ENCODE results near the gene CEP43. TPM values are rescaled to one million over a fixed set of nuclear protein-coding genes. Genes with fewer than 3 reads are reported as not detected.
A peak's percentile ranks its signal among the peaks of the same experiment; 100 is the strongest.

Gene CEP43
- total RNA-seq, 1 donor from 2014 or later: 9.1 TPM

- no peak overlapping the region for H3K27ac ChIP-seq
- H3K27me3 ChIP-seq: no peaks in the 10 kb centered on the region
- intact Hi-C loops (cut with DNase I): no loop called here
- no peaks in the 10 kb centered on the region for H3K36me3 ChIP-seq
- H3K9me3 ChIP-seq: no peaks in the 10 kb centered on the region
- no peak for DNase-seq (ENCODE audit: extremely low spot score in 2 of 2)
- no peak for TF ChIP-seq CTCF (IDR thresholded peaks at IDR 0.05)
- no peak for TF ChIP-seq POLR2AphosphoS5 (IDR thresholded peaks at IDR 0.05; ENCODE audit: insufficient read depth in 1 of 2, low read depth in 1 of 2)
- no peak for TF ChIP-seq POLR2A (IDR thresholded peaks at IDR 0.05)
- no peak overlapping the region for H3K4me3 ChIP-seq
- no peaks in the 10 kb centered on the region for H3K4me1 ChIP-seq
Observed at GRCh38 chr6:166969390-166970002, 29.7 kb upstream of the CEP43 start.

- Histone ChIP-seq H3K27ac (no peak overlapping the region), H3K4me1 (no peaks in the 10 kb centered on the region), H3K9me3 (no peaks in the 10 kb centered on the region), H3K27me3 (no peaks in the 10 kb centered on the region), H3K36me3 (no peaks in the 10 kb centered on the region), H3K4me3 (no peak overlapping the region)
- no peak for DNase-seq (ENCODE audit: extremely low spot score in 2 of 2)
- intact Hi-C loops (cut with DNase I): no loop called here
- TF ChIP-seq CTCF (IDR thresholded peaks at IDR 0.05) (no peak), POLR2AphosphoS5 (IDR thresholded peaks at IDR 0.05; ENCODE audit: insufficient read depth in 1 of 2, low read depth in 1 of 2) (no peak), POLR2A (IDR thresholded peaks at IDR 0.05) (no peak)
Observed at GRCh38 chr6:166970091-166970490, 29.1 kb upstream of the CEP43 start.

GRCh38 chr6:166970776-166971175 lies 28.4 kb upstream of the CEP43 start:
- intact Hi-C loops (cut with DNase I): no loop called here
- Histone ChIP-seq H3K27me3 (no peaks in the 10 kb centered on the region), H3K9me3 (no peaks in the 10 kb centered on the region), H3K27ac (no peak overlapping the region), H3K36me3 (no peaks in the 10 kb centered on the region), H3K4me3 (no peak overlapping the region), H3K4me1 (no peaks in the 10 kb centered on the region)
- TF ChIP-seq POLR2A (IDR thresholded peaks at IDR 0.05): no peak
- TF ChIP-seq POLR2AphosphoS5 (IDR thresholded peaks at IDR 0.05; ENCODE audit: insufficient read depth in 1 of 2, low read depth in 1 of 2): no peak
- TF ChIP-seq CTCF (IDR thresholded peaks at IDR 0.05): no peak
- no peak for DNase-seq (ENCODE audit: extremely low spot score in 2 of 2)

- DNase-seq (ENCODE audit: extremely low spot score in 2 of 2): no peak
- TF ChIP-seq POLR2AphosphoS5 (IDR thresholded peaks at IDR 0.05; ENCODE audit: insufficient read depth in 1 of 2, low read depth in 1 of 2) (peak in 1 of 2 donors; percentile 18), CTCF (IDR thresholded peaks at IDR 0.05) (no peak)
- intact Hi-C loops (cut with DNase I): no loop called here
- H3K36me3 ChIP-seq: no peaks in the 10 kb centered on the region
- no peaks in the 10 kb centered on the region for H3K27me3 ChIP-seq
- no peak overlapping the region for H3K27ac ChIP-seq
- no peak overlapping the region for H3K4me3 ChIP-seq
- H3K4me1 ChIP-seq: no peaks in the 10 kb centered on the region
- no peaks in the 10 kb centered on the region for H3K9me3 ChIP-seq
Observed at GRCh38 chr6:166971271-166971670, 27.9 kb upstream of the CEP43 start.

- no peaks in the 10 kb centered on the region for H3K9me3 ChIP-seq
- no peaks in the 10 kb centered on the region for H3K27me3 ChIP-seq
- DNase-seq (ENCODE audit: extremely low spot score in 2 of 2): no peak
- no peak overlapping the region for H3K4me3 ChIP-seq
- TF ChIP-seq POLR2A (IDR thresholded peaks at IDR 0.05) (no peak), POLR2AphosphoS5 (IDR thresholded peaks at IDR 0.05; ENCODE audit: insufficient read depth in 1 of 2, low read depth in 1 of 2) (no peak), CTCF (IDR thresholded peaks at IDR 0.05) (no peak)
- H3K4me1 ChIP-seq: no peaks in the 10 kb centered on the region
- intact Hi-C loops (cut with DNase I): no loop called here
- H3K27ac ChIP-seq: no peak overlapping the region
- no peaks in the 10 kb centered on the region for H3K36me3 ChIP-seq
Observed at GRCh38 chr6:166972101-166972500, 27.1 kb upstream of the CEP43 start.

Data from vagina (tissue), 2 donors.